ENCODE results near the gene IL1A. TPM values are rescaled to one million over a fixed set of nuclear protein-coding genes. Genes with fewer than 3 reads are reported as not detected.

IL1A gene
- total and polyA plus RNA-seq, 9 of the 15 experiments (the other 6 are each of a cell fraction or from before 2014, with no cell fraction given) = 0.03 to 0.27 (median 0.14) TPM; not detected in 2

DNA sequence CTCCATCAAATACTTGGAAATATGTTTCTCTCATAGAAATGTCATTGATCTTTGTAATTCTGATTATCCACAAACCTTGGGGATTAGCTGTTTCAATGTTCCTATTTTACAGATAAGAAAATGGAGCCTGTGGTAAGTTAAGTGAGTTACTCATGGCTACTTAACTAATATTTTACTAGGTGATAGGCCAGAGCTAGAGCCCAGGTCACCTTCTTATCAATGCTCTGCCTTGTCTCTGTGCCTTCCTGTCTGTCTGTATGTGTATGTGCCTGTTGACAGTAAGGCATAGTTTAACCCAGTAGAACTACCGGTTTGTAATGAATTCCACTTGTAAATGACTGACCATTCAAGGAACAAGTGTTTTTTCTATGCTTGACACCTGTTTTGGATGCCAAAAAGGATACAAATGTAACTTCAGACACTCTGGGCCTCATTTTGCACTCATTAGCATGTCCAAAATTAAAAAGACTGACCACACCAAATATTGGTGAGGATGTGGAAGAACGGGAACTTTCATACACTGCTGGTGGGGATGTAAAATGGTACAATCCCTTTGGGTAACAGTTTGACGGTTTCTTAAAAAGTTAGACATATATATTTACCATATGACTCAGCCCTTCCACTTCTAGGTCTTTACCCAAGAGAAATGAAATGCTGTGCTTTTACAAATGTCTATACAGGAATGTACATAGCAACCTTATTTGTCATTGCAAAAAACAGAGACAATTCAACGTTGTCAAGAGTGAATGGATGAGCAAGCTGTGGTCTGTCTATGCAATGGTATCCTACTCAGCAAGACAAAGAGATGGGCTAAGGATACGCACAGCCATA lies 19.6 kb upstream of the IL1A start (continued):
- TF ChIP-seq ETV1 (tag; conservative IDR thresholded peaks at IDR 0.05; ENCODE audit: low read depth) (0 out of 2 replicates have a peak, but pooled peaks have one; percentile 10), RFX1 (IDR thresholded peaks at IDR 0.05) (0 out of 2 replicates have a peak, but pooled peaks have one; percentile 10), RBM14 (IDR thresholded peaks at IDR 0.05; ENCODE audit: borderline replicate concordance, insufficient read depth, low read depth, low read length) (no peak), ZZZ3 (IDR thresholded peaks at IDR 0.05) (no peak), SMAD4 (CRISPR knock-in tag; conservative IDR thresholded peaks at IDR 0.05) (peak; percentile 72), MXI1 (IDR thresholded peaks at IDR 0.05; ENCODE audit: low read depth, low read length) (no peak), CC2D1A (IDR thresholded peaks at IDR 0.05) (no peak), IFI16 (CRISPR knock-in tag; IDR thresholded peaks at IDR 0.05) (no peak), NFIX (CRISPR knock-in tag; IDR thresholded peaks at IDR 0.05; ENCODE audit: low read depth) (no peak), FOSL1 (tag; conservative IDR thresholded peaks at IDR 0.05) (peak; percentile 55)
- TF ChIP-seq, protein P1, sequence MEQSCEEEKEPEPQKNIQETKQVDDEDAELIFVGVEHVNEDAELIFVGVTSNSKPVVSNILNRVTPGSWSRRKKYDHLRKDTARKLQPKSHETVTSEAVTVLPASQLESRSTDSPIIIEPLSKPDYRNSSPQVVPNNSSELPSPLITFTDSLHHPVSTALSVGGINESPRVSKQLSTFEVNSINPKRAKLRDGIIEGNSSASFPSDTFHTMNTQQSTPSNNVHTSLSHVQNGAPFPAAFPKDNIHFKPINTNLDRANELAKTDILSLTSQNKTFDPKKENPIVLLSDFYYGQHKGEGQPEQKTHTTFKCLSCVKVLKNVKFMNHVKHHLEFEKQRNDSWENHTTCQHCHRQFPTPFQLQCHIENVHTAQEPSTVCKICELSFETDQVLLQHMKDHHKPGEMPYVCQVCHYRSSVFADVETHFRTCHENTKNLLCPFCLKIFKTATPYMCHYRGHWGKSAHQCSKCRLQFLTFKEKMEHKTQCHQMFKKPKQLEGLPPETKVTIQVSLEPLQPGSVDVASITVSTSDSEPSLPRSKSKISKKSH (CRISPR knock-in tag; IDR thresholded peaks at IDR 0.05) = no peak

Data from K562 (cell line).